ENCODE measurements around the gene SMYD3. TPM values are rescaled to one million over a fixed set of nuclear protein-coding genes. Genes with fewer than 3 reads are reported as not detected.

The SMYD3 gene
- total and polyA plus RNA-seq, 9 of the 15 experiments (the other 6 are each of a cell fraction or from before 2014, with no cell fraction given): 128 to 440 (median 197) TPM

DNA sequence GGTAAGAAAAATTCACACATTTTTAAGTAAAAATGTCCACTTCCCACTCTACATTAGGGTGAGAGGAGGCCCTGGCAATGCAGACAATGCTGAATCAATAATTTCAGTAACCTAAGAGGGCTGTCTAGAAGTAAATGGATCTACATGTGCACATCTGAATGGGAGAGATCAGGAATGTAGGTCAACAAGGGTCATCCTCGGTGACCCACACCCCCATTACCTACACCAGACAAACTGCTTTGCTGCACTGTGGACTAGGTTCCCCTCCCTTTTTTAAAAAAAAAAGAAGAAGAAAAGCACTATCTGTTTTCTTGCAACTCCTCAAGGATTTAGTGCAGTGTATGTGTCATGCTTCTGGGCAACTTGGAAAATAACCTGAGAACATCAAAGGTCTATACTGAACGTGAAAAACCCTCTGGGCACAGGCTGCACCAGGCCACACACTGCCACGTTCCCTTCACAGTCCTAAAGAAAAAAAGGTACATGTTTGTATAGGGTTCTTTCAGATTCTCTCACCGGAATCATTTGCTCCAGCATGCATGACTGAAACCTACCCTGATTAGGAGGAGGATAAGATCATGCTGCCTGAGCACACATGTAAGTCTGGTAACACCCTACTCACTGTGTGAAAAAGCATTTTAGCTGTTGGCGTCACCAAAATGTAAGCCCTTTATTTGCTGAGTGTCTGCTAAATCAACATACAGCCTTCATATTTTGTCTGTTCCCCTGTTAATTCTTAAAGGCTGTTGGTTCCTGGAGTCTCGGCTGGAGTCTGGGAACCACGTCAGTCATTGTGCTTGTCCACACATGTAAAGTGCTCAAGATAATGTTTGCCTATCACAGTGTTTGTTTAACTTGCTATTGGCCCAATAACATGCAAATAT lies 341.0 kb downstream of the SMYD3 start (continued):
- TF ChIP-seq, protein P1, sequence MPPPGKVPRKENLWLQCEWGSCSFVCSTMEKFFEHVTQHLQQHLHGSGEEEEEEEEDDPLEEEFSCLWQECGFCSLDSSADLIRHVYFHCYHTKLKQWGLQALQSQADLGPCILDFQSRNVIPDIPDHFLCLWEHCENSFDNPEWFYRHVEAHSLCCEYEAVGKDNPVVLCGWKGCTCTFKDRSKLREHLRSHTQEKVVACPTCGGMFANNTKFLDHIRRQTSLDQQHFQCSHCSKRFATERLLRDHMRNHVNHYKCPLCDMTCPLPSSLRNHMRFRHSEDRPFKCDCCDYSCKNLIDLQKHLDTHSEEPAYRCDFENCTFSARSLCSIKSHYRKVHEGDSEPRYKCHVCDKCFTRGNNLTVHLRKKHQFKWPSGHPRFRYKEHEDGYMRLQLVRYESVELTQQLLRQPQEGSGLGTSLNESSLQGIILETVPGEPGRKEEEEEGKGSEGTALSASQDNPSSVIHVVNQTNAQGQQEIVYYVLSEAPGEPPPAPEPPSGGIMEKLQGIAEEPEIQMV (tag; conservative IDR thresholded peaks at IDR 0.05; ENCODE audit: low read depth): no peak
- TF ChIP-seq ZNF644 (tag; IDR thresholded peaks at IDR 0.05; ENCODE audit: low read depth): 0 out of 2 replicates have a peak, but pooled peaks have one; percentile 7
- TF ChIP-seq NELFE (IDR thresholded peaks at IDR 0.05; ENCODE audit: insufficient read depth, insufficient read length): no peak
- no peak for TF ChIP-seq ZC3H8 (IDR thresholded peaks at IDR 0.05)
- peak; percentile 72; the same call in 1 of the 2 replicates for TF ChIP-seq MTA3 (IDR thresholded peaks at IDR 0.05; ENCODE audit: borderline replicate concordance)
- TF ChIP-seq POLR2B (IDR thresholded peaks at IDR 0.05; ENCODE audit: low read depth, partially characterized antibody): no peak
- TF ChIP-seq TGIF2 (CRISPR knock-in tag; IDR thresholded peaks at IDR 0.05): no peak
- no peak for TF ChIP-seq BHLHE40 (IDR thresholded peaks at IDR 0.05; ENCODE audit: low read length)
- no peak for TF ChIP-seq KLF13 (tag; IDR thresholded peaks at IDR 0.05; ENCODE audit: borderline replicate concordance, low read depth)
- TF ChIP-seq HNRNPUL1 (IDR thresholded peaks at IDR 0.05; ENCODE audit: low read length): no peak
- TF ChIP-seq BDP1 (IDR thresholded peaks at IDR 0.05; ENCODE audit: insufficient read depth, insufficient read length): no peak
- no peak for TF ChIP-seq XRCC4 (IDR thresholded peaks at IDR 0.05; ENCODE audit: extremely low read depth, insufficient read depth, insufficient read length)
- no peak for TF ChIP-seq FOXJ3 (CRISPR knock-in tag; IDR thresholded peaks at IDR 0.05)
- TF ChIP-seq, protein P2, sequence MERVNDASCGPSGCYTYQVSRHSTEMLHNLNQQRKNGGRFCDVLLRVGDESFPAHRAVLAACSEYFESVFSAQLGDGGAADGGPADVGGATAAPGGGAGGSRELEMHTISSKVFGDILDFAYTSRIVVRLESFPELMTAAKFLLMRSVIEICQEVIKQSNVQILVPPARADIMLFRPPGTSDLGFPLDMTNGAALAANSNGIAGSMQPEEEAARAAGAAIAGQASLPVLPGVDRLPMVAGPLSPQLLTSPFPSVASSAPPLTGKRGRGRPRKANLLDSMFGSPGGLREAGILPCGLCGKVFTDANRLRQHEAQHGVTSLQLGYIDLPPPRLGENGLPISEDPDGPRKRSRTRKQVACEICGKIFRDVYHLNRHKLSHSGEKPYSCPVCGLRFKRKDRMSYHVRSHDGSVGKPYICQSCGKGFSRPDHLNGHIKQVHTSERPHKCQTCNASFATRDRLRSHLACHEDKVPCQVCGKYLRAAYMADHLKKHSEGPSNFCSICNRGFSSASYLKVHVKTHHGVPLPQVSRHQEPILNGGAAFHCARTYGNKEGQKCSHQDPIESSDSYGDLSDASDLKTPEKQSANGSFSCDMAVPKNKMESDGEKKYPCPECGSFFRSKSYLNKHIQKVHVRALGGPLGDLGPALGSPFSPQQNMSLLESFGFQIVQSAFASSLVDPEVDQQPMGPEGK (CRISPR knock-in tag; IDR thresholded peaks at IDR 0.05; ENCODE audit: borderline replicate concordance): no peak
- TF ChIP-seq NR1H2 (CRISPR knock-in tag; IDR thresholded peaks at IDR 0.05): no peak
- TF ChIP-seq ZNF232 (CRISPR knock-in tag; IDR thresholded peaks at IDR 0.05): no peak
- TF ChIP-seq MAFG (tag; conservative IDR thresholded peaks at IDR 0.05): no peak
- no peak for TF ChIP-seq ZNF507 (tag; conservative IDR thresholded peaks at IDR 0.05)
- no peak for TF ChIP-seq SREBF2 (CRISPR knock-in tag; IDR thresholded peaks at IDR 0.05)
- no peak for TF ChIP-seq ZNF695 (CRISPR knock-in tag; IDR thresholded peaks at IDR 0.05)
- TF ChIP-seq, protein P3, sequence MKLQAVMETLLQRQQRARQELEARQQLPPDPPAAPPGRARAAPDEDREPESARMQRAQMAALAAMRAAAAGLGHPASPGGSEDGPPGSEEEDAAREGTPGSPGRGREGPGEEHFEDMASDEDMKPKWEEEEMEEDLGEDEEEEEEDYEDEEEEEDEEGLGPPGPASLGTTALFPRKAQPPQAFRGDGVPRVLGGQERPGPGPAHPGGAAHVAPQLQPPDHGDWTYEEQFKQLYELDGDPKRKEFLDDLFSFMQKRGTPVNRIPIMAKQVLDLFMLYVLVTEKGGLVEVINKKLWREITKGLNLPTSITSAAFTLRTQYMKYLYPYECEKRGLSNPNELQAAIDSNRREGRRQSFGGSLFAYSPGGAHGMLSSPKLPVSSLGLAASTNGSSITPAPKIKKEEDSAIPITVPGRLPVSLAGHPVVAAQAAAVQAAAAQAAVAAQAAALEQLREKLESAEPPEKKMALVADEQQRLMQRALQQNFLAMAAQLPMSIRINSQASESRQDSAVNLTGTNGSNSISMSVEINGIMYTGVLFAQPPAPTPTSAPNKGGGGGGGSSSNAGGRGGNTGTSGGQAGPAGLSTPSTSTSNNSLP (IDR thresholded peaks at IDR 0.05; ENCODE audit: borderline replicate concordance, low read depth, low read length): no peak
- no peak for TF ChIP-seq SIRT6 (IDR thresholded peaks at IDR 0.05; ENCODE audit: low read depth, low read length)
- peak; percentile 23 for TF ChIP-seq BRD9 (IDR thresholded peaks at IDR 0.05; ENCODE audit: low read depth, partially characterized antibody)
- TF ChIP-seq ZNF785 (CRISPR knock-in tag; IDR thresholded peaks at IDR 0.05): no peak
- no peak for TF ChIP-seq KLF10 (CRISPR knock-in tag; IDR thresholded peaks at IDR 0.05)
- no peak for TF ChIP-seq NFATC3 (IDR thresholded peaks at IDR 0.05)

Data from K562 (cell line).